CD4-positive, alpha-beta T cell treated with Interferon alpha-2 for 1 hour (primary cell): ENCODE results near the gene TMEM74B.
"Not testable (repeated sequence)": the region's sequence is repeated elsewhere in the genome, so short reads cannot be mapped to it uniquely, and the experiment has no call there.

Experiments
- DNase-seq, 2 donors: peaks; one replicate each; pipeline ENCODE4 v3.0.0-alpha.2; 2020 to 2022

Gene TMEM74B

GRCh38 chr20:1177680-1178079, 7.1 kb downstream of the TMEM74B start:
- DNase-seq = no peak

GRCh38 chr20:1174787-1175186, 10.0 kb downstream of the TMEM74B start:
- DNase-seq = no peak

GRCh38 chr20:1173698-1174097, 11.1 kb downstream of the TMEM74B start:
- DNase-seq = no peak

GRCh38 chr20:1171461-1172093, 13.2 kb downstream of the TMEM74B start:
- DNase-seq = no peak

DNA sequence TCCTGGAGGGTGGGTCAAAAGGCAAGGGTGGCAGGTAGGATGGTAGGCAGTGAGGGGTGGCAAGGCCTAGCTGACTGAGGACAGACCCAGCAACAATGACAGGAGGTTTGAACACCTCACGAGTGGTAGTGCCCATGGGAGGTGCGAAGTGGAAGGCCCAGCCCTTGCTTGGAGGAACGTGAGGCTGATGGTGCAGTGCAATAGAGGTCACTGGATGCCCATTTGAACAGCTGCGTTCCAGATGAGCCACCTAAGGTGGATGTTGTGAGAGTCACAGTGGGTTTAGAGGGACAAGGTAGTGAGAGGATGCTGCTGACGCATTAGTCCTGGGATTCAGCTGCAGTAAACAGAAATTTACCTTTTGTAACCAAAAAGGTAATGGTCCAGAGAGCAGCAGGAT, 15.6 kb downstream of the TMEM74B start:
- no peak for DNase-seq

- DNase-seq = no peak
Measured at GRCh38 chr20:1166948-1167720, 17.6 kb downstream of the TMEM74B start.

- DNase-seq = no peak
Measured at GRCh38 chr20:1165941-1166340, 18.8 kb downstream of the TMEM74B start.

DNA sequence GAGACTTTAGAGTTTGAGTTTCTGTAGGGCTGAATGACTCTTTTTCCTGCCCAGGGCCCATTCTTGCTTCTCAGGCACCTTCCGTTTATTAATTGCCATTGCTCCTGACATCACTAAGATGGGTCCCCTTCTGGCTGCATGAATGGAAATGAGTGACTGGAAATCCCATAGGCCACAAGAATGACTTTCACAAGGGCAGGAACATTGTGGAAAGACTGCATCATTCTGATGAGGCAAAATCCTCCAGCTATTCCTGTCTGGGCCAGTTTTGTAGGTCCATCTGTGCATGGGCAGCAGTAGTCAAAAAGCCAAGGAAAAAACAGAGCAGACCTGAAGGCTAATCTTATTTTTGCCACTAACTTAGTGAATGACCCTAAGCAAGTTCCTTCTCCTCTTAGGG, 19.3 kb downstream of the TMEM74B start:
- no peak for DNase-seq

DNA sequence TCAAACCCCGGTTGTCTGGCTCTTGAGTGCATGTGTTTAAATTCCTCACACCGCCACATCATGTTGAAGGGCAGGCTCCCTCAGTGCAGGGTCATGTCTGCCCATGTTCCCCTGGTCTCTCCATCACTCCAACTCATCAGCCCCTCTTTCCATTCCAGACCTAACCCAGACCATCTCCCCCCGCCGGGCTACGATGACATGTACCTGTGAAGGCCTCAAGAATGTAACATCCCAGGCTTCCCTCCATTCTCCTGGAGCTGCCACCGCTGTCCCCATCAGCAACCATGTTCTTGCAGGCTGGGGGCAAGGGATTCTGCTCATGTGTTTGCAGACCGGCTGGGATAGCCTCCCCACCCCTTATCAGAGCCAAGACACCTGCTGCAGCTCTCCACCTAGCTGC, 19.9 kb downstream of the TMEM74B start:
- no peak for DNase-seq

GRCh38 chr20:1163653-1164052, 21.1 kb downstream of the TMEM74B start:
- no peak for DNase-seq

DNA sequence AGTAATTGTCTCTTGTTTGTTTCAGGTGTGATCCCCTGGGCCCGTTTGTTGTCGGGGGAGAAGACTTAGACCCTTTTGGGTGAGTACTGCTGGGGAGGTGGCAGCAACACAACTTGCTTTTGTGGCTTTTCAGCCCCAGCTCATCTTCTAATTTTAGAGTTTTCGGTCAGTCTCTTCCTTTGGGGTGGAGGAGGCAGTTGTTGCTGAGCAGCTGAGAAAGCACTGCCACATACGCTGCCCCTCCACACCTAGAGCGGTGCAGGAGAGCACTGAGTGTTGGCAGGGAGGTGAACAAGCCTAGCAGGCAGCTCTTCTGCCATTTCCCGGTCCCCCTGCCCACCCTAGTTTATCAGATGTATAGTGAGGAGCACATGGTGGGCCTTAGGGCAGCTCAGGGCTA, 21.7 kb downstream of the TMEM74B start:
- DNase-seq = no peak

DNA sequence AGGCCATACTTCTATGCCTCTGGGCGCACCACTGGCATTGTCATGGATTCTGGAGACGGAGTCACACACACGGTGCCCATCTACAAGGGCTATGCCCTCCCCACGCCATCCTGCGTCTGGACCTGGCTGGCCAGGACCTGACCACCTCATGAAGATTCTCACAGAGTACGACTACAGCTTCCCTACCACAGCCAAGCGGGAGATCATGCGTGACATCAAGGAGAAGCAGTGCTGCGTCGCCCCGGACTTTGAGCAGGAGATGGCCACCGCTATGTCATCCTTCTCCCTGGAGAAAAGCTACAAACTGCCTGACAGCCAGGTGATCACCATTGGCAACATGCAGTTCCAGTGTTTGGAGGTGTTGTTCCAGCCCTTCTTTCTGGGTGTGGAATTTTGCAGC, 23.8 kb downstream of the TMEM74B start:
- DNase-seq = no peak

- no peak for DNase-seq
Measured at GRCh38 chr20:1160496-1160895, 24.3 kb downstream of the TMEM74B start.

DNA sequence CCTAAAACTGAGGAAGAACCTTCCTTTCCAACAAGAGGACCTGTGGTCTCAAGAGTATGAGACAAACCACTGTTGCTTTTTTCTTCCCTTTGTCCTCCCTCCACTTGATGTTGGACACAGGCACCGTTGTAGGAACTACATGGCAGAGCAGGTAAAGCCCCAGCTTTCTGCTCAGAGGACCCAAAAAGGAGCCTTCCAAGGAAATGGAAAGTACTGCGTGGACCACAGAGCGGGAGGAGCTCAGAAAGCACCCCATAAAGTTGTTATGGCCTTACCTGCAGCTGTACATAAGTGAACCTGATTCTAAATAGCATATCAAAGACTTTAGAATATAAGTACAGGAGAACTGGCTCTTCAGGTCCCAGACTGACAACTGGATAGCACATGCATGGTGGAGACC, 29.4 kb downstream of the TMEM74B start:
- DNase-seq = no peak

DNA sequence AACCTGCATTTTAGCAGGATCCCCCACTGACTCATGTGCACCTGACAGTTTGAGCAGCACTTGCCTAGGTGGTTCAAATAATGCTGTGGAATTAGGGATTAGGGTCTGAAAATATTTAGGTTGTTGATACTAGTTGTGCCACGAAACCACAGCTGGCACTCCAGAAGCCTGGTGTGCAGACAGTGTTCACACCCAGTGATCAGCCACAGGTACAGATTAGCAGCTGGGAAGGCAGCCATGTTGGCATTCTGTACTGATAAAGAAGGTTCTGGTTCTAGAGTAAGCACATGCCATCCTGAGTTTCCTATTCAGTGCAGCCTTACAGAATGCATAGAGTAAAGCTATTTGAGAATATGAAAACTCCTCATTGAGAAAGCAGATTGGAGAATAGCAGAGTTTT, 30.1 kb downstream of the TMEM74B start:
- no peak for DNase-seq

- no peak for DNase-seq
Measured at GRCh38 chr20:1154226-1154625, 30.6 kb downstream of the TMEM74B start.

- DNase-seq = no peak
Measured at GRCh38 chr20:1150968-1151367, 33.8 kb downstream of the TMEM74B start.

GRCh38 chr20:1150218-1150617, 34.6 kb downstream of the TMEM74B start:
- DNase-seq = no peak

DNA sequence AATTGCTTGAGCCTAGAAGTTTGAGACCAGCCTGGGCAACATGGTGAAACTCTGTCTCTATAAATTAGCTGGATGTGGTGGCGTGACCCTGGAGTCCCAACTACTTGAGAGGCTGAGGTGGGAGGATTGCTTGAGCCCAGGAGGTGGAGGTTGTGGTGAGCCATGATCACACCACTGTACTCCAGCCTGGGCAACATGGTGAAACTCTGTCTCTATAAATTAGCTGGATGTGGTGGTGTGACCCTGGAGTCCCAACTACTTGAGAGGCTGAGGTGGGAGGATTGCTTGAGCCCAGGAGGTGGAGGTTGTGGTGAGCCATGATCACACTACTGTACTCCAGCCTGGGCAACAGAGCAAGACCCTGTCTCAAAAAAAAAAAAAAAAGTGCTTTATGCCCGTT, 35.0 kb downstream of the TMEM74B start:
- DNase-seq = not testable (repeated sequence)

GRCh38 chr20:1146957-1147356, 37.8 kb downstream of the TMEM74B start:
- DNase-seq = no peak

GRCh38 chr20:1144401-1145172, 40.2 kb downstream of the TMEM74B start:
- DNase-seq = no peak

- no peak for DNase-seq
Measured at GRCh38 chr20:1137236-1137635, 47.5 kb downstream of the TMEM74B start.

DNA sequence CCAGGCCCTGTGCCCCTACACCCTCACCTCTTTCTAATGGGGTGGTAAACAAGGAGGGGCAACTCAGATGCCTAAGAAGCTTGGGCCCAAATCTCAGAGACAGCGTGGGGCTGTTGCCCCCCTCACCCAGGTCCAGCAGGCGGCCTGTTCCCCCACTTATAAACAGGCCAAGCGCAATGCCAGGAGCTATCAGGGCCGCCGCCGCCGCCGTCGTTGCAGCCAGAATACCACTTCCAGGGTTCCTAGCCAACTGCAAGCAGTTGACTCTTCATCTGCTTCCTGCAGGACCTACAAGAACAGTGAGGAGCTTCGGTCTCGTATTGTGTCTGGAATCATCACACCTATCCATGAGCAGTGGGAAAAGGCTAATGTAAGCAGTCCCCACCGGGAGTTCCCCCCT, 49.9 kb downstream of the TMEM74B start:
- no peak for DNase-seq

DNA sequence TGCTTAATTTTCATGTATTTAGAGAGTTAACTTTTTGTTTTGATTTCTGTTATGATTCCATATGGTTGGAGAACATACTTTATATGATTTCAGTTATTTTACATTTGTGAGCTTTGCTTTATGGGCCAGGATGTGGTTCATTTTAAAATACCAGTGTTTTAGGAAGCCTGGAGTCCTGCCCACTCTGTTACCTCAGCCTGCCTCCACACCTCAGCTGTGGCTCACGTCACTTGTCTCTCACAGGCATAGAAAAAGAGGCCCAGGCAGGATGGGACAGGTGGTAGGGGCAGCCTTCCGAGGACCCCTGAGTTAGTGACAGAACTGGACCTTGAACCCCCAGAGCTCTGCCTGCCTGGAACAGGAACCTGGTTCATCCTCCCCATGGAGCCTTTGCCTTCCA, 50.4 kb downstream of the TMEM74B start:
- no peak for DNase-seq
